ENCODE data around the gene XKRX.

The XKRX gene

DNA sequence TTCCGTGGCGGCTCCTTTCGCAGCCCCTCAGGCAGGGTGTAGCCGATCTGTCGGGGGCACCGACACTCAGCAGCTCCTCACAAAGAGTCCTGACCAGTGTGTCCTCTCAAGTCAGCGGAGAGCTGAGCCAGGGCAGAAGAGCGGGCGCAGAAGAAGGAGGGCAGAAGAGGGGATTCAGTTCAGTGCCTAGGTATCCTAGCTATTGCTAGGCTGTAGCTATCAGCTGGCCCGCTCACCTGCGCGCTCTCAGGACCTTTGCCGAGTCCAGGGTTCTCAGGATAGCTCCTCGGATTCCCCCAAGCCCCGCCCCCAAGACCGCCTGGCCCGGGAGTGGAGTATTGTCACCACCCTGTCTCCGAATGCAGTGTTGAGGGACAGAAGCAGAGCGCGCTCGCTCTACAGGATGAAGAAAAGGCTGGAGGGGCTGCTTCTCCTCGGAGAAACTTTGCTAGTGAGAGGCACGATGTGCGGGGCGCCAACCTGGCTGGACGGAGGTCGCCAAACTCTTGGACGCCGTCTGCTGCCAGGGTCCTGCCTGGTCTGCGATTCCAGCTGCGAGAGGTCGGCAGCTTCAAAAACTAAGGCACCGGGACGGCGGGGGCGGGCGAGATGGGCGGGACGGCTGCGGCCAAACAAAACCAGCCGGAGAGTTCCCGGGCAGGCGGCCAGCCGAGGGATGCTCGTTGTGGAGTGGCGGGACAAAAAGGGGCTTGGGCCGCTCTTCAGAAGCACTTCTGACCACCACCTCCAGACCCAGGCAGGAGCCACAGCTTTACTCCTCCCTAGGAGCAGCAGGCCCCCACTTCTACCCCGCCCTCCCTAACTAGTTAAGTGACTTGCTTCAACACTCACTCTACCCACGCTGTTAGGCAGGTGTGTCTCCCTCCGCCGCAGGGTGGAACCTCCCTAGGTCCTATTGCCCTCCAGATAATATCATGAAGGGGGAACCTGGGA, at the start of gene XKRX:
Gene XKRX, minus strand, starts transcription at position 258 of the 954 bp plus-strand sequence. CDS start 613 bp downstream, outside the sequence.
- DNase-seq: peak; percentile 72

- no peak for DNase-seq
Measured at GRCh38 chrX:100976211-100976610, 47.5 kb upstream of the XKRX start.

DNA sequence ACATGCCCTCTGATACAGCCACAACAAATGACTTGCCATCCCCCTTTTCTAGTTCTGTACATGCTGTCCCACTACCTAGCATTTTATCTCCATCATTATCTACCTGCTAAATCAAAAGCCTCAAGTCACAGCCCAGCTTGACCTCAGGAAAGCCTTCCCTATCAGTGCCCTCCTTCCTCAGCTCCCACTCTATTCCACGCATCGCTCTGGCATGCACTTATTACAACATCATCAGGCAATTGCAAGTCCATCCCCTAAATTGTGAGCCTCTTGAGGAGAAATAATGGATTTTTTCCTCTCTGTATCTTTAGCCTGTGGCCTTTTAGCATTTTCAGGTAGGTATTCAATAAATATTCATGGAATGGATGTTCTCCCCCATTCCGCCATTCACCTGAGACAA, 46.5 kb upstream of the XKRX start:
- DNase-seq: no peak

DNA sequence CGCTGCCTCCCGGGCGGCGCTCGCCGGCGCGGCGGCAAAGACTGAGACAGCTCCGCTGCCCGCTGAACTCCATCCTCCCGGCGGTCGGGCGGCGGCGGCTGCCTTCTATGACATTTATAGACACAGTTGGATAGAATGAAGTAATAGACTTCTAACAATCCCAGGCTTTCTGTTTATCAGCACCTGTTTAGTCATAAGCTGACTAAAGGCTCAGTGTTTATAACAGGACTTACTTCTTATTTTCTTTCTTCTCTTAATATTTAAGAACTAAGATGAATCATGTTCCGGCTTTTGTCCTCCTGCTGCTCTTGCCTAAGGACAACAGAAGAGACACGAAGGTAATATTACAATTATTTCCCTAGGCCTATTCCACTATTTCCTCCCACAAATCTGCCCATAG, 44.7 kb upstream of the XKRX start:
- no peak for DNase-seq

DNA sequence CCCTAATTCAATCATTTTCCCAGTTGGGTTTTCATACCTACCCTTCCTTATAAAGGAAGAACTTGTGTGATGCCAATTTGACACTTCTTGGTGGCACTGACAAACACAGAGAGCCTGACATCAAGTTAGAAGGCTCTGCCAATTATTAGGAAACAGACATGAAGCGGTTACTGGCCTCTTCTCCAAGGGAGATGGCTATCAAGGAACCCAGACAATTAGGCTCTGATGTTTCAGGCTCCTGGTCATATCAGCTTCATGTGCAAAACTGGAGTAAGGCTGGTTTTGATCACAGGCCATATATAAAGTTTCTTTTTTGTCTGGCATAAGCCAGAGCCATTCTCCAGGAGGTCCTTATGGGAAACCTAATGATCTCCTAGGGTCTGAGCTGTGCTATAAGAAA, 41.2 kb upstream of the XKRX start:
- no peak for DNase-seq

DNA sequence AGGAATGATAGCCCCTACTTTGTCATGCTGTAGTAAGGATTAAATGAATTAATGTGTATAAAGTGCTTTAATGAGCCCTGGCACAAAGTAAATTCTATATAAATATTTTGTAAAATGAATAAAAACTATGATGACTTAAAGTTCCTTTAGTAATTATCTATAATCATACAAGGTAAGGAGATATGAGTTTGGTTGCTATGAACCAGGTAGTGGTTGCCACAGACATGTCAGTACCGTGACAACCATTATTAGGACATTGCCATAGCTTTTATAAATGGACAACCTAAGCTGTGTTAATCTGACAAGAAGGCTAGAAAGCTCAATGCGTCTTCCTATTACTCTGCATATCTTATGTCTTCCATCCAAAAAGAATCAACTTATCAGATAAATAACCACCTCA, 40.7 kb upstream of the XKRX start, which contains the start of gene ARL13A:
Gene ARL13A, plus strand, starts transcription at position 301 of the 400 bp plus-strand sequence. CDS start 3,982 bp downstream, outside the sequence.
- no peak for DNase-seq

DNA sequence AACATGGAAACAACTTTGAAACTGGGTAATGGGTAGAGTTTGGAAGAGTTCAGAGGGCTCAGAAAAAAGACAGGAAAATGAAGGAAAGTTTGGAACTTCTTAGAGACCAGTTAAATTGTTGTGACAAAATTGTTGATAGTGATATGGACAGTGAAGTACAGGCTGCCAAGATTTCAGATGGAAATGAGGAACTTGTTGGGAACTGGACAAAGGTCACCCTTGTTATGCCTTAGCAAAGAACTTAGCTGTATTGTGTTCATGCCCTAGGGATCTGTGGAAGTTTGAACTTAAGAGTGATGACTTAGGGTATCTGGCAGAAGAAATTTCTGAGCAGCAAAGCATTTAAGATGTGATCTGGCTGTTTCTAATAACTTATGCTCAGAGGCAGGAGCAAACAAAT, 35.6 kb upstream of the XKRX start:
- DNase-seq: no peak

DNA sequence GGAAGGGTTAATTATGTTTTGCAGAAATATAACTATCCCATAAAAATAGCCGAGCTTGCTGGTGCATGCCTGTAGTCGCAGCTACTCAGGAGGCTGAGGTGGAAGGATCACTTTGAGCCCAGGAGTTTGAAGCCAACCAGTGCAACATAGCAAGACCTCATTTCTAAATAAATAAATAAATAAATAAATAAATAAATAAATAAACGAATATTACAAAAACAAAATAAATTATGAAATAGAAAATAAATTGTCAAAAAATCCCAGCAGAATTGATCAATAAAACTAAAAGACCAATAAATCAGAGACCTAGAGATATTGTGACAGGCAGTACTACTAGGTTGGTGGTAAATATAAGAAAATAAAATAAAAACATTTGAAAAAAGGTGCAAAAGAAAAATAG, 34.1 kb upstream of the XKRX start:
- no peak for DNase-seq

DNA sequence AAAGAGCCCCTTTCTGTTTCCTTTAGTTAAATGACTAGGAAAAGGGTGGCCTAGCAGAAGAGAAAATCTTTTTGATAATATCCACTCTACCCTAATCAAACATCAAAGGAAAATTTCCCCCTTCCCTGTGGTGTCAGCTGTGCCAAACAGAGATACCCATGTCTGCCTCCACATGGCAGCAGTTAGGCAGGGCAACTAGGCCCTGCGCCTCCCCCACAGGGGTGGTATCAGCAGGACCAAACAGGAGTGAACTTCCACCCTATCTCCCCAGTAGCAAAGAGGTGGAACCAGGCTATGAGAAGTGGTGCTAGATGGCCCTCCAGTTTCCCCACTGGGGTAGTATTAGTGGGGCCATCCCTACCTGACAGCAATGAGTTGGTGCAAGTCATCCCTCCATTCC, 19.8 kb upstream of the XKRX start:
- DNase-seq: no peak

GRCh38 chrX:100946299-100946927, 17.7 kb upstream of the XKRX start:
- DNase-seq: no peak

DNA sequence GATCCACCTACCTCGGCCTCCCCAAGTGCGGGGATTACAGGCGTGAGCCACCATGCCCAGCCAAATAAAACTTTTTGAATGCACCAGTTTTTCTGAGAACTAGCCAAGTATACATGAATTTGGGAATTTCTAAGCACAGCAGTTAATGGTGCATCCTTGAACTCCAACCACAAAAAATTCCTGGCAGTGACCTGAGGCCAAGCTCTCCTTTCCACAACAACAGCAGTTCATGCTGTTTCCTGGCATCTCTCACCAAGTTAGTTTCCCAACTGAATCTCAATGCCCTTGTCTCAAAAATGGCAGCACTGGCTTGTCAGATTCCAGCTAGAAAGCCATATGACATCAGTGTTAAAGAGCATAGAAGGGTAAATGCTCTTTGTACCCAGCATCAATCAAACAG, 15.9 kb upstream of the XKRX start:
- DNase-seq: no peak

GRCh38 chrX:100939333-100939732, 10.6 kb upstream of the XKRX start:
- DNase-seq: no peak

DNA sequence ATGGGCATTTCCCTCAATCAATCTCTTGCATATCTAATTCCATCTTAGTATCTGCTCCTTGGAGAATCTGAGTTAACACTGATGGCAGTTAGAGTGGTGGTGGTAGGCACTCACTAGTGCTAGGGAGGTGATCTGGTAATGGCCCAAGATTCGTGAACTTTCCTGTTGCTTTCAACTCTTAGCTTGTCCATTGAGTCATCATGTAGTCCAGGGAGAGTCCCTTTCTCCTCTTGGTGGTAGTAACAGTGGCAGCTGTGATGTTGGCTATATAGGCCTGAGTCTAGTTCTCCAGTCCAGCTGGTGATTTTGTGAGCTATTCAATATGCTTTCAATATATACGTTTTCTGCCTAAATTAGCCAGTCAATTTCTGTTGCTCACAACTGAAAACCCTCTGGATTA, 7.0 kb upstream of the XKRX start:
- DNase-seq: no peak

- DNase-seq: no peak
Measured at GRCh38 chrX:100931925-100932285, 3.2 kb upstream of the XKRX start.

DNA sequence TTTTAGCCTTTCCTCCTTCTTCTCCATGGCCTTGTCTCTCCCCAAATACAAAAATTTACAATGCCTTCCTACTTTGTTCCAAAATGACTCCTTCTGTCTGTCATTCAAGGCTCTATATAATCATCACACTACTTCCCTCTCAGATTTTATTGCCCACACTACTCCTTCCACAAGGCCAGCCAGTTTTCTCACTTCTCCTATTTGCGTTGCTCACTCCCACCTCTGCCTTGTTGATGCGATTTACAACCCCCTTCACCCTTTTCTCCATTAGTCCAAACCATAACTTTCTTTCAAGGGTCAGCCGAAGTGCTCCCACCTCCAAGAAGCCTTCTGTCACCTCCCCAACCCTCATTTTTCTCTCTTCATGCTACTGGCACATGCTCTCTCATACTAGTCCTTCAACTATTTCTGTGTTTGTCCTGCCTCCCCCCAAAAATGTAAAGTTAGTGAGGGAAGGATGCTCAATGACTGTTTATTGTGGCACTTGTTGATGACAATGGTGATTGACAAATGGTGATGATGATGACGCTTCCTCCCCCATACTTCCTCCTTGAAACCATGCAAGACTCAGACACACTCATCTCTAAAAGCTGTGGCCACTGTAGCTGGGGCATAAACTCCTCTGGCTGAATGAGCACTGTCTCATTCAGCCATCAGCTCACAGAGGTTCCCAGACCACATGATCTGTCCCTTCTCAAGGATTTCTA, 2.7 kb upstream of the XKRX start:
- no peak for DNase-seq

- DNase-seq: no peak
Measured at GRCh38 chrX:100926453-100926852, 2.3 kb downstream of the XKRX start.

GRCh38 chrX:100924375-100924774, 4.3 kb downstream of the XKRX start:
- DNase-seq: no peak

- DNase-seq: no peak
Measured at GRCh38 chrX:100915562-100915961, 13.2 kb downstream of the XKRX start.

DNA sequence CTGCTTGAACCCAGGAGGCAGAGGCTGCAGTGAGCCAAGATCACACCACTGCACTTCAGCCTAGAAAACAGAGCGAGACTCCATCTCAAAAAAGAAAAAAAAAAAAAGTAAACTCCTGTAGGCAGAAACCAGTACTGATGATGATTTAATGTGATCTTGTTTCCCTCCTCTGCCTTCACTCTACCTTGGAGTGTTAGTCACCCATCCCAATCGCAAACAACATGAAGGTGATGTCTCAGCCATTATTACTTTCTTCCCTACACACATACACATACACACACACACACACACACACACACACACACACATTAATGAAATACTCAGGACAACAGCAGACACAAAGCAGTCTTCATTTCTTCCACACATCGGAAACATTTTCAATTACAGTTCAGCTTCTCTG, 15.6 kb downstream of the XKRX start:
- DNase-seq: no peak

- no peak for DNase-seq
Measured at GRCh38 chrX:100911731-100912130, 17.0 kb downstream of the XKRX start.

DNA sequence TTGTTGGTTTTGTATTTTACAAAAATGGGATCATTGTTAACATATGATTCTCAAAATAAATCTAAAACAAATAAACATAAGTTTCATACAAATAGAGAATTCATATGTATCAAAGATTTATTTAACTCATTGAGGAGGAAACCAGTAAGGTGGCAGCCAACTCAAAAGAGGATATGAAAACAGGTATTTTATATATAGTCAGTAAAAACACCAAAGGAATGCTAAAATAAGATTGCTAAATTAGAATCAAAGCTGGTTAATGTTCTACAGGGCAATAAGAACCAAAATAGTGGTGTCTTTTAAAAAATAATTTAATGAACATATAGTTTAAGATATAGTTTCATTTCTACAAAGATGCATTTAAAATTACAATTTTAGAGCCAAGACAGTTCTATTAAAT, 23.1 kb downstream of the XKRX start:
- no peak for DNase-seq

DNA sequence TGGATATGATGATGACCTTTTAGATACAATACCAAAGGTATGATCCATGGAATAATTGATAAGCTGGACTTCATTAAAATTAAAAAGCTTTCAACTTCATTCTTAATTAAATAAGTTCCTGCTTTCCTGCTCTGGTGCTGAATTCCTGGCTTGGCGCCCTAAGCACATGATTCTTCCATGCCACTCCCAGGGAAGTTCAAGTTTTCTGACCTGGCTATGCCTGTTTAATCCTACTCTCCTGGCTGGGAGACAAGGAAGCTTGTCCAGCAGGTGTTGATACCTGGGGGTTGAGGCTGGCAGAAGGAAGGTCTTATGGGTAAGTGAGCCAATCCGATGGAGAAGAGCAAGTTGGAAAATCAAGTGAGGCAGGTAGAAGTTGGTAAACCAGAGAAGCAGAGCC, 24.3 kb downstream of the XKRX start:
- DNase-seq: no peak

DNA sequence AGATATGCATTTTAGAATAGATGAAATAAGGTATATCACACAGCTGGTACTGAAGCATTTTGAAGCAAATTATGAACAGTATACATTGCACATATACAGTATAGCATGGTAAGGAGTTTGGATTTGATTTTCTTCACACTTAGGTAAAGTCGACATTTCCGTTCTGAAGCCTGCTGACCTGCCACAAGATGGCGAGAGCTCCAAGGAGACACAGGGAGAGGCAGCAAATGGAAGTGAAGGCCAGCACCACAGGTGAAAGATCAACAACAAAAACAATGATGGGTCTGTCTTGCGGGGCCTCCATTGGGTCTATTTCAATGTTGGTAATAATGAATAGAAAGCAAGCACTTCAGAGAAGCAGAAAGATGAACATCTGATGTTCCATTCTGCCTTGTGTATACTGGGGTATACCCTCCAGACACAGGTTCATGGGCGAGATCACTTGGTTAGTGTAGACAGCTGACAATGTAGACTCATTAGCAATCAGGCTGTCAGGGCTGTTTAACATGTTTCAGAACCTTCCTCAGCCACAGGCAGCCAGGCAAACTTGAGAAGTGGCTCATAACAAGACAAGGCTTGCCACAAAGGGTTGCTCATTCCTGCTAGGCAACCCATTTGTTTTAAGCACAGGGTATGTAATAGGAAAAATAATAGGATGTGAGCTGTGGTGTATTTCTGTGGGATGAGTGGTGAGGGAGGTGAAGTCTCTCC, 33.2 kb downstream of the XKRX start:
- peak; percentile 62 for DNase-seq
